Natural killer cell (primary cell): ENCODE data around the gene TDO2. TPM values are rescaled to one million over a fixed set of nuclear protein-coding genes. Genes with fewer than 3 reads are reported as not detected.
"Not testable (repeated sequence)": the region's sequence is repeated elsewhere in the genome, so short reads cannot be mapped to it uniquely, and the experiment has no call there.

Experiments used
- ATAC-seq, 3 donors: fragments of 150-1000 bp in 2 of 3; fragments of 200-7000 bp in 1 of 3; cut with Tn5 transposase; 1 replicate in 1 of 3; 2 replicates in 2 of 3; pipeline ENCODE4 v1.10.0; 2021; ENCODE audit warnings: mild to moderate bottlenecking in 2 of 3, moderate library complexity in 2 of 3
- DNase-seq, 2 donors: peaks; one replicate each; pipeline versions ENCODE4 v3.0.0 to v3.0.0-alpha.2; 2013 to 2021; ENCODE audit warnings: mixed read lengths in 1 of 2
- H3K27ac ChIP-seq: one replicate; pipeline ENCODE4 v1.5.1; 2013; ENCODE audit warnings: mild to moderate bottlenecking, low read length
- H3K27me3 ChIP-seq: one replicate; pipeline ENCODE4 v1.6.1; 2013; ENCODE audit warnings: low read length; ENCODE audit not compliant: control insufficient read depth, insufficient read depth
- H3K36me3 ChIP-seq: one replicate; pipeline ENCODE4 v1.6.1; 2013; ENCODE audit warnings: low read length; ENCODE audit not compliant: control insufficient read depth, insufficient read depth
- H3K4me1 ChIP-seq: one replicate; pipeline ENCODE4 v1.6.1; 2013; ENCODE audit warnings: low read length; ENCODE audit not compliant: control insufficient read depth, insufficient read depth
- H3K4me3 ChIP-seq: one replicate; pipeline ENCODE4 v1.5.1; 2013; ENCODE audit warnings: low read length
- H3K9me3 ChIP-seq: one replicate; pipeline ENCODE4 v1.6.1; 2013; ENCODE audit warnings: low read length; ENCODE audit not compliant: control insufficient read depth, insufficient read depth
- H3K27ac Mint-ChIP-seq, 2 donors: one replicate each; pipeline ENCODE4 v1.8.0; 2022; ENCODE audit warnings: mild to moderate bottlenecking in 2 of 2, mixed read lengths in 2 of 2, moderate library complexity in 1 of 2
- H3K27me3 Mint-ChIP-seq, 2 donors: one replicate each; pipeline ENCODE4 v1.8.0; 2022; ENCODE audit warnings: low read depth in 2 of 2, mixed read lengths in 2 of 2
- H3K36me3 Mint-ChIP-seq: one replicate; pipeline ENCODE4 v1.8.0; 2022; ENCODE audit warnings: mixed read lengths
- H3K4me1 Mint-ChIP-seq, 2 donors: one replicate each; pipeline ENCODE4 v1.8.0; 2022; ENCODE audit warnings: mixed read lengths in 2 of 2
- H3K4me3 Mint-ChIP-seq: one replicate; pipeline ENCODE4 v1.8.0; 2022; ENCODE audit warnings: mild to moderate bottlenecking, moderate library complexity, mixed read lengths
- H3K9me3 Mint-ChIP-seq, 2 donors: one replicate each; pipeline ENCODE4 v1.8.0; 2022; ENCODE audit warnings: mixed read lengths in 2 of 2
- WGBS: methylation state at CpG from one replicate; pipeline ENCODE4 v1.1.7; 2013; ENCODE audit warnings: missing lambda C conversion rate; ENCODE audit not compliant: insufficient coverage; 5-methylcytosine and 5-hydroxymethylcytosine counted together
- intact Hi-C: fragments of 100-400 bp; cut with micrococcal nuclease; formaldehyde crosslinking; loops from one replicate; pipeline ENCODE4 v1.14.2; 2022
- total RNA-seq, 4 donors: library from RNA; stranded (reverse); fragments of 120-200 nt in 1 of 4; gene quantifications; one replicate each; pipeline versions ENCODE4 v1.2.3 to v1.2.4, GENCODE V29; 2013 to 2022
- TF ChIP-seq, protein P1 (sequence below): fragments of 200-600 bp; IDR thresholded peaks from one replicate; pipeline ENCODE4 v1.8.0; 2022; ENCODE audit warnings: antibody characterized with exemption

Gene TDO2
- total RNA-seq, 3 donors from 2014 or later (not counting 1 experiment from before 2014, with no cell fraction given) = not detected

DNA sequence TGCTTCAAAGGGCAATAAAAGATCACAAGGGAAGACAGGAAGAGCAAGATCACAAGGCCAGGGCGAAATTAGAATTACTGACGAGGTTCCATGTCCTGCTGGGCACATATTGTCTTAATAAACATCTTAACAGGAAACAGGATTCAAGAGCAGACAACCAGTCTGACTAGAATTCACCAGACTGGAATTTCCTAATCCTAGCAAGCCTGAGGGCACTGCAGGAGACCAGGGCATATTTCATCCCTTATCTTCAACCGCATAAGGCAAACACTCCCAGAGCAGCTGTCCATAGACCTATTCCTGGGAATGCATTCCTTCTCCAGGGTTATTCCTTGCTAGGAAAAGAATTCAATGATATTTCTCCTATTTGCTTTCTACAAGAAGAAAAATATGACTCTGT, 12.4 kb upstream of the TDO2 start:
- ATAC-seq (no peak), DNase-seq (no peak)
- H3K4me1 ChIP-seq = no peaks in the 10 kb centered on the region
- H3K36me3 Mint-ChIP-seq = no peaks in the 10 kb centered on the region
- no peak overlapping the region for H3K4me3 ChIP-seq
- no peaks in the 10 kb centered on the region for H3K4me1 Mint-ChIP-seq
- H3K27me3 Mint-ChIP-seq = peaks cover 0 to 3% of the 10 kb centered on the region in 2 donors
- H3K27ac ChIP-seq = no peak overlapping the region
- TF ChIP-seq, protein P1, sequence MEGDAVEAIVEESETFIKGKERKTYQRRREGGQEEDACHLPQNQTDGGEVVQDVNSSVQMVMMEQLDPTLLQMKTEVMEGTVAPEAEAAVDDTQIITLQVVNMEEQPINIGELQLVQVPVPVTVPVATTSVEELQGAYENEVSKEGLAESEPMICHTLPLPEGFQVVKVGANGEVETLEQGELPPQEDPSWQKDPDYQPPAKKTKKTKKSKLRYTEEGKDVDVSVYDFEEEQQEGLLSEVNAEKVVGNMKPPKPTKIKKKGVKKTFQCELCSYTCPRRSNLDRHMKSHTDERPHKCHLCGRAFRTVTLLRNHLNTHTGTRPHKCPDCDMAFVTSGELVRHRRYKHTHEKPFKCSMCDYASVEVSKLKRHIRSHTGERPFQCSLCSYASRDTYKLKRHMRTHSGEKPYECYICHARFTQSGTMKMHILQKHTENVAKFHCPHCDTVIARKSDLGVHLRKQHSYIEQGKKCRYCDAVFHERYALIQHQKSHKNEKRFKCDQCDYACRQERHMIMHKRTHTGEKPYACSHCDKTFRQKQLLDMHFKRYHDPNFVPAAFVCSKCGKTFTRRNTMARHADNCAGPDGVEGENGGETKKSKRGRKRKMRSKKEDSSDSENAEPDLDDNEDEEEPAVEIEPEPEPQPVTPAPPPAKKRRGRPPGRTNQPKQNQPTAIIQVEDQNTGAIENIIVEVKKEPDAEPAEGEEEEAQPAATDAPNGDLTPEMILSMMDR = no peak
- no peaks in the 10 kb centered on the region for H3K36me3 ChIP-seq
- H3K27me3 ChIP-seq = no peaks in the 10 kb centered on the region
- no peak overlapping the region for H3K4me3 Mint-ChIP-seq
- no peaks in the 10 kb centered on the region for H3K9me3 ChIP-seq
- intact Hi-C loops = no loop called here
- no peak overlapping the region for H3K27ac Mint-ChIP-seq
- H3K9me3 Mint-ChIP-seq = peaks cover 3 to 14% of the 10 kb centered on the region in 2 donors
- WGBS = 75% methylated on average over 3 of the region's 3 CpGs

DNA sequence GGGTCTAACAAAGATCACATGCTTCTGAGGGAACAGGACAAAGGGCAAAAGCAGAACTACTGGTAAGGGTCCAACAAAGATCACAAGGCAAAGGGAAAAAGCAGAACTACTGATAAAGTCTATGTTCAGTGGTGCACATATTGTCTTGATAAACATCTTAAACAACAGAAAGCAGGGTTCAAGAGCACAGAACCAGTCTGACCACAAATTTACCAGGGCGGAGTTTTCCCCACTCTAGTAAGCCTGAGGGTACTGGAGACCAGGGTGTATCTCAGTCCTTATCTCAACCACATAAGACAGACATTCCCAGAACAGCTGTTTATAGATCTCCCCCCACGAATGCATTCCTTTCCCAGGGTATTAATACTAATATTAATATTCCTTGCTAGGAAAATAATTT, 5.1 kb upstream of the TDO2 start:
- H3K36me3 ChIP-seq, H3K27ac ChIP-seq, DNase-seq, H3K36me3 Mint-ChIP-seq, intact Hi-C loops, H3K27me3 ChIP-seq, H3K4me3 Mint-ChIP-seq, H3K4me1 ChIP-seq, H3K9me3 Mint-ChIP-seq, H3K27me3 Mint-ChIP-seq, ATAC-seq, H3K4me3 ChIP-seq, H3K9me3 ChIP-seq, H3K27ac Mint-ChIP-seq, H3K4me1 Mint-ChIP-seq: not testable (repeated sequence)
- 82% methylated on average over 1 of the region's 2 CpGs for WGBS

DNA sequence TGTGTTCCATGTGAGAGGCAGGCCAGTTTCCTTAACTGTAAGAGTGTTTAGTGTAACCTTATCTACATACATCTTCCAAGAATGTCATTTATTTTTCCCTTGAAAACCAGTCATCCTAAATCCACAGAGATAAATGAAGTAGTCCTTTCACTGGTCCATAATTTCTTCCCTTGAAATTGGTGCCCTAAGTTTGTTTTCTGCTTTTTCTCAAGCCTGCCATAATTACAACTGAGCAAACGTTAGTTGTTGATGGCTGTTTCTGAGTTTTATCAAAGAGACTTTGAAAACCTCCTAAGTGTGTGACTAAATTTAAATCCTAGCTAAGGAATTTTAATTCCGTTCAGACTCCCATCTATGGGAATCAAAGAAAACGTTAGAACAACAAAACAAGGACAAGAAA, 3.6 kb upstream of the TDO2 start:
- peaks cover 0 to 6% of the 10 kb centered on the region in 2 donors for H3K9me3 Mint-ChIP-seq
- no peak overlapping the region for H3K4me3 Mint-ChIP-seq
- H3K36me3 ChIP-seq = no peaks in the 10 kb centered on the region
- no peaks in the 10 kb centered on the region for H3K4me1 Mint-ChIP-seq
- H3K4me1 ChIP-seq = no peaks in the 10 kb centered on the region
- no peak overlapping the region for H3K27ac ChIP-seq
- no peak overlapping the region for H3K4me3 ChIP-seq
- no peaks in the 10 kb centered on the region for H3K27me3 ChIP-seq
- no peaks in the 10 kb centered on the region for H3K36me3 Mint-ChIP-seq
- WGBS = 100% methylated on average over 1 of the region's 3 CpGs
- DNase-seq (no peak), ATAC-seq (no peak)
- TF ChIP-seq, protein P1 = no peak
- no peak overlapping the region for H3K27ac Mint-ChIP-seq
- intact Hi-C loops = no loop called here
- peaks cover 0 to 7% of the 10 kb centered on the region in 2 donors for H3K27me3 Mint-ChIP-seq
- H3K9me3 ChIP-seq = no peaks in the 10 kb centered on the region

DNA sequence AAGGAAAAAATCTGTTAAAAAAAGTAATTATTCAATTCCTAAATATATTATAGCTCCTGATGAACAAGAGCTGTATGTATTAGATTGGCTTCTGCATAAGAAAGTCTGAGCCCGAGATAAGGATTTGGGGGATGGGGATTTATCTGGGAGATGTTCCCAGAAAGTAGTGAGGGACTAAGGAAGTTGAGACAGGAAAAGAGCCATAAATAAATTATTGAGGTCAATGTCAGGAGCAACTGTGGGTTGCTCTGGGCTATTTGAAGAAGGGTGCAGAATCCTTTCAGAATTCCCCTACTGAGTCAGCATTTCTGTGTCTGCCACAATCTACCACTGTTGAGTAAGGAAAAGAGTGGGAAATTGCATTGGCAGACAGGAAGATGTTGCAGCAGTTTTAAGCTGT, 3.1 kb upstream of the TDO2 start:
- Mint-ChIP-seq H3K4me1 (no peaks in the 10 kb centered on the region), H3K4me3 (no peak overlapping the region), H3K36me3 (no peaks in the 10 kb centered on the region), H3K27ac (no peak overlapping the region), H3K9me3 (peaks cover 0 to 4% of the 10 kb centered on the region in 2 donors), H3K27me3 (peaks cover 0 to 7% of the 10 kb centered on the region in 2 donors)
- 76% methylated on average over 1 of the region's 1 CpG for WGBS
- H3K27ac ChIP-seq = no peak overlapping the region
- no peaks in the 10 kb centered on the region for H3K36me3 ChIP-seq
- TF ChIP-seq, protein P1 = no peak
- no peaks in the 10 kb centered on the region for H3K27me3 ChIP-seq
- no peak for ATAC-seq
- intact Hi-C loops = no loop called here
- H3K4me1 ChIP-seq = no peaks in the 10 kb centered on the region
- DNase-seq = no peak
- H3K4me3 ChIP-seq = no peak overlapping the region
- H3K9me3 ChIP-seq = no peaks in the 10 kb centered on the region
